Measurements from ENCODE around the gene CDADC1.

CDADC1 gene

GRCh38 chr13:49297338-49297737 is 49.6 kb downstream of the CDADC1 start:
- no peak overlapping the region for H3K4me2 ChIP-seq (ENCODE audit: low read length)
- no peaks in the 10 kb centered on the region for H3K9me2 ChIP-seq (replicated peaks; ENCODE audit: control insufficient read depth, low read length)
- H3K79me2 ChIP-seq (ENCODE audit: control insufficient read depth, low read length) = no peaks in the 10 kb centered on the region
- H3F3A ChIP-seq (ENCODE audit: control insufficient read depth, insufficient read depth) = no peaks in the 10 kb centered on the region; the same call in 1 of the 2 replicates
- no peaks in the 10 kb centered on the region for H3K9me3 ChIP-seq (ENCODE audit: control insufficient read depth, insufficient read depth, low read length)
- no peaks in the 10 kb centered on the region for H3K36me3 ChIP-seq (ENCODE audit: control insufficient read depth, low read length)
- no peaks in the 10 kb centered on the region for H4K20me1 ChIP-seq (ENCODE audit: control insufficient read depth, insufficient read depth, low read depth, low read length)
- TF ChIP-seq CTCF (IDR thresholded peaks at IDR 0.05; ENCODE audit: low read depth, low read length, poor library complexity, severe bottlenecking) = no peak
- no peak for TF ChIP-seq EZH2phosphoT487 (IDR thresholded peaks at IDR 0.05; ENCODE audit: borderline replicate concordance, low read length)
- H3K4me1 ChIP-seq (ENCODE audit: control insufficient read depth, low read length) = peaks cover 38% of the 10 kb centered on the region
- H3K27ac ChIP-seq (ENCODE audit: low read depth, low read length) = no peak overlapping the region
- H3K27me3 ChIP-seq (ENCODE audit: control insufficient read depth, low read length) = no peaks in the 10 kb centered on the region
- no peak overlapping the region for H3K4me3 ChIP-seq (ENCODE audit: low read length)

GRCh38 chr13:49298416-49298815 is 50.7 kb downstream of the CDADC1 start:
- no peaks in the 10 kb centered on the region for H3K9me2 ChIP-seq (replicated peaks; ENCODE audit: control insufficient read depth, low read length)

GRCh38 chr13:49298903-49299605 is 51.3 kb downstream of the CDADC1 start:
- no peaks in the 10 kb centered on the region for H3K9me3 ChIP-seq (ENCODE audit: control insufficient read depth, insufficient read depth, low read length)
- TF ChIP-seq CTCF (IDR thresholded peaks at IDR 0.05; ENCODE audit: low read depth, low read length, poor library complexity, severe bottlenecking) (no peak), EZH2phosphoT487 (IDR thresholded peaks at IDR 0.05; ENCODE audit: borderline replicate concordance, low read length) (no peak)
- H3F3A ChIP-seq (ENCODE audit: control insufficient read depth, insufficient read depth) = no peaks in the 10 kb centered on the region; the same call in 1 of the 2 replicates
- no peaks in the 10 kb centered on the region for H3K36me3 ChIP-seq (ENCODE audit: control insufficient read depth, low read length)
- no peaks in the 10 kb centered on the region for H4K20me1 ChIP-seq (ENCODE audit: control insufficient read depth, insufficient read depth, low read depth, low read length)
- H3K9me2 ChIP-seq (replicated peaks; ENCODE audit: control insufficient read depth, low read length) = no peaks in the 10 kb centered on the region
- no peak overlapping the region for H3K27ac ChIP-seq (ENCODE audit: low read depth, low read length)
- no peaks in the 10 kb centered on the region for H3K27me3 ChIP-seq (ENCODE audit: control insufficient read depth, low read length)
- peaks cover 27% of the 10 kb centered on the region for H3K4me1 ChIP-seq (ENCODE audit: control insufficient read depth, low read length)
- no peak overlapping the region for H3K4me2 ChIP-seq (ENCODE audit: low read length)
- no peak overlapping the region for H3K4me3 ChIP-seq (ENCODE audit: low read length)
- H3K79me2 ChIP-seq (ENCODE audit: control insufficient read depth, low read length) = no peaks in the 10 kb centered on the region

More at GRCh38 chr13:49298416-49298815, 50.7 kb downstream of the CDADC1 start:
- Histone ChIP-seq H3K27ac (ENCODE audit: low read depth, low read length) (no peak overlapping the region), H3K27me3 (ENCODE audit: control insufficient read depth, low read length) (no peaks in the 10 kb centered on the region), H3F3A (ENCODE audit: control insufficient read depth, insufficient read depth) (no peaks in the 10 kb centered on the region; the same call in 1 of the 2 replicates), H3K4me3 (ENCODE audit: low read length) (no peak overlapping the region), H3K9me3 (ENCODE audit: control insufficient read depth, insufficient read depth, low read length) (no peaks in the 10 kb centered on the region), H4K20me1 (ENCODE audit: control insufficient read depth, insufficient read depth, low read depth, low read length) (no peaks in the 10 kb centered on the region), H3K4me2 (ENCODE audit: low read length) (no peak overlapping the region), H3K79me2 (ENCODE audit: control insufficient read depth, low read length) (no peaks in the 10 kb centered on the region), H3K36me3 (ENCODE audit: control insufficient read depth, low read length) (no peaks in the 10 kb centered on the region), H3K4me1 (ENCODE audit: control insufficient read depth, low read length) (peaks cover 31% of the 10 kb centered on the region)
- TF ChIP-seq EZH2phosphoT487 (IDR thresholded peaks at IDR 0.05; ENCODE audit: borderline replicate concordance, low read length) = no peak
- no peak for TF ChIP-seq CTCF (IDR thresholded peaks at IDR 0.05; ENCODE audit: low read depth, low read length, poor library complexity, severe bottlenecking)

Data from DOHH2 (cell line).